H1 (cell line): ENCODE data around the gene LTC4S. TPM values are rescaled to one million over a fixed set of nuclear protein-coding genes. Genes with fewer than 3 reads are reported as not detected.
A peak's percentile ranks its signal among the peaks of the same experiment; 100 is the strongest.

ENCODE experiments used
- CTCF ChIA-PET: fragments of 300-600 bp; sonication (Branson Sonifier 250); formaldehyde crosslinking; loops from one replicate; lab custom pipeline; 2021; ENCODE audit not compliant: partially characterized antibody; lab: Charles Lee
- POLR2A ChIA-PET: fragments of 300-600 bp; sonication (Branson Sonifier 250); formaldehyde crosslinking; loops from one replicate; lab custom pipeline; 2021; ENCODE audit warnings: inconsistent platforms; ENCODE audit not compliant: partially characterized antibody; lab: Charles Lee
- DNase-seq, 2 experiments: peaks; one replicate each; pipeline versions ENCODE4 v3.0.0 to v3.0.0-alpha.2; 2010 to 2022; ENCODE audit warnings: low spot score in 2 of 2, low read depth in 1 of 2, mixed read lengths in 1 of 2
- FAIRE-seq: peaks from 2 replicates; lab custom pipeline; 2011; peaks lifted over from hg19 to GRCh38; lab: Jason Lieb, UNC
- H2AFZ ChIP-seq: 2 replicates; pipeline ENCODE4 v1.8.1; 2012; ENCODE audit warnings: low read length, inconsistent platforms
- H2AK5ac ChIP-seq: 2 replicates; pipeline ENCODE4 v1.6.1; 2013; ENCODE audit warnings: low read depth, low read length
- H2BK120ac ChIP-seq: replicated peaks from 2 replicates; pipeline ENCODE3; 2013; ENCODE audit warnings: low read depth, low read length, inconsistent platforms
- H2BK12ac ChIP-seq: 2 replicates; pipeline ENCODE4 v1.6.1; 2013; ENCODE audit warnings: low read depth, low read length
- H2BK15ac ChIP-seq: 2 replicates; pipeline ENCODE4 v1.6.1; 2013; ENCODE audit warnings: low read length
- H2BK20ac ChIP-seq: 2 replicates; pipeline ENCODE4 v1.6.1; 2013; ENCODE audit warnings: low read length
- H2BK5ac ChIP-seq: 2 replicates; pipeline ENCODE4 v1.6.1; 2013; ENCODE audit warnings: low read depth, low read length
- H3K14ac ChIP-seq: 2 replicates; pipeline ENCODE4 v1.6.1; 2013; ENCODE audit warnings: inconsistent platforms; ENCODE audit not compliant: insufficient read length
- H3K18ac ChIP-seq: 2 replicates; pipeline ENCODE4 v1.6.1; 2013; ENCODE audit warnings: low read length; ENCODE audit errors: extremely low read depth
- H3K23ac ChIP-seq: 2 replicates; pipeline ENCODE4 v1.6.1; 2013; ENCODE audit warnings: inconsistent platforms; ENCODE audit not compliant: insufficient read length
- H3K23me2 ChIP-seq: 2 replicates; pipeline ENCODE4 v1.6.1; 2013; ENCODE audit warnings: low read depth, low read length
- H3K27ac ChIP-seq: 2 replicates; pipeline ENCODE4 v1.6.1; 2011; ENCODE audit warnings: low read depth, low read length, inconsistent platforms
- H3K27me3 ChIP-seq, 4 experiments: replicated peaks in 1 of 4; 1 replicate in 1 of 4; 2 replicates in 3 of 4; pipeline versions ENCODE4 v1.6.1 to v1.8.1; 2011 to 2013; ENCODE audit warnings: low read length in 3 of 4, mild to moderate bottlenecking in 3 of 4, inconsistent platforms in 2 of 4, mixed read lengths in 2 of 4, moderate library complexity in 1 of 4; ENCODE audit not compliant: control insufficient read depth in 3 of 4, insufficient read depth in 3 of 4; ENCODE audit errors: extremely low read depth in 1 of 4
- H3K36me3 ChIP-seq, 4 experiments: 2 replicates each; pipeline versions ENCODE4 v1.6.1 to v1.8.1; 2011 to 2013; ENCODE audit warnings: mild to moderate bottlenecking in 4 of 4, low read length in 3 of 4, moderate library complexity in 2 of 4, control low read depth in 1 of 4, inconsistent platforms in 1 of 4; ENCODE audit not compliant: insufficient read depth in 4 of 4, control insufficient read depth in 2 of 4
- H3K4ac ChIP-seq: replicated peaks from 2 replicates; pipeline ENCODE3; 2013; ENCODE audit warnings: low read length, low read depth, mixed read lengths, inconsistent platforms; ENCODE audit not compliant: insufficient read length
- H3K4me1 ChIP-seq, 4 experiments: replicated peaks in 1 of 4; 1 replicate in 1 of 4; 2 replicates in 3 of 4; pipeline versions ENCODE4 v1.6.1 to v1.8.1; 2011 to 2013; ENCODE audit warnings: low read length in 3 of 4, inconsistent platforms in 2 of 4, mixed read lengths in 1 of 4; ENCODE audit not compliant: insufficient read depth in 4 of 4, control insufficient read depth in 3 of 4
- H3K4me2 ChIP-seq, 2 experiments: 2 replicates each; pipeline versions ENCODE4 v1.6.1 to v1.8.1; 2011 to 2013; ENCODE audit warnings: low read depth in 2 of 2, low read length in 2 of 2, control low read depth in 1 of 2, inconsistent platforms in 1 of 2, mild to moderate bottlenecking in 1 of 2; ENCODE audit not compliant: insufficient read depth in 1 of 2
- H3K4me3 ChIP-seq, 4 experiments: fragments of 200-600, 300-600 bp in 1 of 4; sonication (generic), shearing (Covaris generic), sonication (Bioruptor Twin) in 1 of 4; 2 replicates each; pipeline versions ENCODE4 v1.5.1 to v1.8.1; 2011 to 2016; ENCODE audit warnings: low read length in 4 of 4, low read depth in 3 of 4, control low read depth in 2 of 4, inconsistent platforms in 2 of 4, mild to moderate bottlenecking in 2 of 4, mixed read lengths in 1 of 4, moderate library complexity in 1 of 4; ENCODE audit not compliant: insufficient read depth in 2 of 4; ENCODE audit errors: extremely low read depth in 1 of 4
- H3K56ac ChIP-seq: replicated peaks from 2 replicates; pipeline ENCODE3; 2013; ENCODE audit warnings: low read depth, mild to moderate bottlenecking, mixed read lengths, low read length, inconsistent platforms; ENCODE audit not compliant: insufficient read length
- H3K79me1 ChIP-seq: 2 replicates; pipeline ENCODE4 v1.6.1; 2013; ENCODE audit warnings: low read depth, low read length, control low read depth
- H3K79me2 ChIP-seq, 2 experiments: 2 replicates each; pipeline versions ENCODE4 v1.6.1 to v1.8.1; 2012 to 2013; ENCODE audit warnings: low read length in 2 of 2, mild to moderate bottlenecking in 2 of 2, inconsistent platforms in 1 of 2; ENCODE audit not compliant: insufficient read depth in 2 of 2, control insufficient read depth in 1 of 2
- H3K9ac ChIP-seq, 4 experiments: replicated peaks in 1 of 4; 1 replicate in 1 of 4; 2 replicates in 3 of 4; pipeline versions ENCODE4 v1.6.1 to v1.8.1; 2011 to 2013; ENCODE audit warnings: low read depth in 3 of 4, low read length in 3 of 4, control low read depth in 2 of 4, mild to moderate bottlenecking in 2 of 4, moderate library complexity in 2 of 4, inconsistent platforms in 1 of 4; ENCODE audit errors: extremely low read depth in 1 of 4
- H3K9me3 ChIP-seq, 2 experiments: 2 replicates each; pipeline versions ENCODE4 v1.6.1 to v1.8.1; 2012 to 2013; ENCODE audit warnings: mild to moderate bottlenecking in 2 of 2, moderate library complexity in 2 of 2, control low read depth in 1 of 2, inconsistent platforms in 1 of 2, low read depth in 1 of 2, low read length in 1 of 2, mixed read lengths in 1 of 2; ENCODE audit not compliant: insufficient read depth in 2 of 2
- H4K20me1 ChIP-seq, 2 experiments: replicated peaks in 1 of 2; 2 replicates each; pipeline versions ENCODE3 to v1.8.1; 2011 to 2013; ENCODE audit warnings: inconsistent platforms in 2 of 2, low read length in 2 of 2, mild to moderate bottlenecking in 1 of 2; ENCODE audit not compliant: insufficient read depth in 2 of 2, control insufficient read depth in 1 of 2
- H4K5ac ChIP-seq: 2 replicates; pipeline ENCODE4 v1.6.1; 2013; ENCODE audit warnings: low read length, low read depth, mixed read lengths, inconsistent platforms; ENCODE audit not compliant: insufficient read length
- H4K8ac ChIP-seq: 2 replicates; pipeline ENCODE4 v1.8.0; 2013; ENCODE audit warnings: mild to moderate bottlenecking, moderate library complexity, low read length, inconsistent platforms; ENCODE audit not compliant: insufficient read depth; ENCODE audit errors: extremely low read depth
- H4K91ac ChIP-seq: replicated peaks from 2 replicates; pipeline ENCODE3; 2013; ENCODE audit warnings: low read length, mixed read lengths, inconsistent platforms; ENCODE audit not compliant: insufficient read length
- EGR1 ChIP-seq: IDR thresholded peaks from 2 replicates; pipeline ENCODE4 v1.6.1; 2011; ENCODE audit warnings: low read depth, low read length, borderline replicate concordance
- KDM1A ChIP-seq: fragments of 200-600, 300-600 bp; sonication (generic); IDR thresholded peaks from 2 replicates; pipeline ENCODE4 v1.7.1; 2016; ENCODE audit warnings: mild to moderate bottlenecking, low read length, borderline replicate concordance
- MAX ChIP-seq: IDR thresholded peaks from 2 replicates; pipeline ENCODE4 v1.6.1; 2012; ENCODE audit warnings: inconsistent platforms
- POLR2A ChIP-seq, 2 experiments: IDR thresholded peaks; 1 replicate in 1 of 2; 2 replicates in 1 of 2; pipeline ENCODE4 v1.6.1; 2011; ENCODE audit warnings: low read depth in 2 of 2, low read length in 2 of 2, mild to moderate bottlenecking in 2 of 2; ENCODE audit errors: control extremely low read depth in 1 of 2
- WGBS, 2 experiments: shearing (Covaris generic) in 1 of 2; methylation state at CpG; one replicate each; pipeline versions ENCODE4 v1.1.6 to v1.1.7; 2013 to 2015; ENCODE audit warnings: low lambda C conversion rate in 2 of 2, mixed read lengths in 2 of 2, inconsistent platforms in 1 of 2, low coverage in 1 of 2, missing lambda C conversion rate in 1 of 2; ENCODE audit not compliant: insufficient replicate concordance in 2 of 2, insufficient coverage in 1 of 2, insufficient read length in 1 of 2; ENCODE audit errors: extremely low coverage in 1 of 2, missing lambda C conversion rate in 1 of 2; 5-methylcytosine and 5-hydroxymethylcytosine counted together
- polyA plus RNA-seq, 7 experiments: library from polyadenylated mRNA; depleted of rRNA in 3 of 7; stranded (reverse) in 5 of 7; unstranded in 2 of 7; fragments of >200 nt in 5 of 7; fragments of 200-250 nt in 2 of 7; gene quantifications; 1 replicate in 5 of 7; 2 replicates in 1 of 7; 4 replicates in 1 of 7; pipeline versions ENCODE4 v1.2.1 to v1.2.3, GENCODE V29; 2011 to 2013; ENCODE audit warnings: missing spikeins in 2 of 7, mixed read lengths in 2 of 7
- total RNA-seq: library from RNA; stranded (reverse); fragmentation: NEBNext Ultra II Directional; extraction: Animal tissue kit (Norgen Biotek cat#: 25700); gene quantifications from 2 replicates; pipeline ENCODE4 v1.2.1, GENCODE V29; 2021

The LTC4S gene
- total and polyA plus RNA-seq, 2 of the 8 experiments (the other 6 are each of a cell fraction or from before 2014, with no cell fraction given), result 2.2 to 3.7 TPM

- no peak overlapping the region for H3K9ac ChIP-seq
- H4K91ac ChIP-seq, result no peak overlapping the region
- peaks cover 12 to 31% (median 27%) of the 10 kb centered on the region in 4 experiments for H3K36me3 ChIP-seq
- H4K20me1 ChIP-seq, result peaks cover 8 to 21% of the 10 kb centered on the region in 2 experiments
- DNase-seq, result no peak
- no peak overlapping the region for H2BK12ac ChIP-seq
- H3K4me2 ChIP-seq, result no peak overlapping the region
- H3K14ac ChIP-seq, result no peak overlapping the region
- H3K9me3 ChIP-seq, result no peaks in the 10 kb centered on the region
- no peak overlapping the region for H2BK15ac ChIP-seq
- 93% methylated on average over 28 of the region's 30 CpGs; no CpG with 5 or more reads in 1 of the 2 experiments for WGBS, 2 experiments
- H3K4me3 ChIP-seq, result no peak overlapping the region
- H2BK20ac ChIP-seq, result no peak overlapping the region
- H3K23ac ChIP-seq, result no peak overlapping the region
- H2AFZ ChIP-seq, result no peak overlapping the region
- CTCF ChIA-PET, result interaction anchor here (1.1 to 2.4 kb wide), 7 partner anchors 10 to 129 kb away, joined by 3 to 6 read pairs (median 5); partner anchors contain the start of gene SQSTM1
- peaks cover 7% of the 10 kb centered on the region for H3K23me2 ChIP-seq
- H3K56ac ChIP-seq, result no peak overlapping the region
- POLR2A ChIA-PET, result interaction anchor here (0.9 to 16.9 kb wide), 10 partner anchors 9 to 66 kb away, joined by 3 to 207 read pairs (median 4); partner anchors contain the start of genes MGAT4B and SQSTM1
- H2BK120ac ChIP-seq, result no peak overlapping the region
- H3K79me1 ChIP-seq, result no peaks in the 10 kb centered on the region
- H4K5ac ChIP-seq, result no peak overlapping the region
- no peak overlapping the region for H2BK5ac ChIP-seq
- no peak overlapping the region for H2AK5ac ChIP-seq
- H4K8ac ChIP-seq, result peak overlapping the region; percentile 74; the same call in 1 of the 2 replicates
- peaks cover 0 to 22% (median 18%) of the 10 kb centered on the region in 4 experiments; a peak in 5 of 7 replicates for H3K4me1 ChIP-seq
- FAIRE-seq, result no peak
- H3K27me3 ChIP-seq, result peaks cover 0 to 2% (median 0%) of the 10 kb centered on the region in 4 experiments; a peak in 1 of 7 replicates
- no peak overlapping the region for H3K27ac ChIP-seq
- no peak overlapping the region for H3K4ac ChIP-seq
- H3K18ac ChIP-seq, result no peak overlapping the region
- no peaks in the 10 kb centered on the region for H3K79me2 ChIP-seq
- TF ChIP-seq MAX (no peak), EGR1 (no peak), POLR2A (IDR thresholded peaks at IDR 0.05; ENCODE audit: control extremely low read depth in 1 of 2, low read depth in 2 of 2, low read length in 2 of 2) (no peak), KDM1A (no peak)
Observed at GRCh38 chr5:179797741-179798140, 4.0 kb downstream of the LTC4S start.
